OCI-LY7 (cell line): Measurements from ENCODE around the gene CHEK2. TPM values are rescaled to one million over a fixed set of nuclear protein-coding genes. Genes with fewer than 3 reads are reported as not detected.

ENCODE experiments used
- BruUV-seq: library from RNA; stranded (reverse); fragments of 400-500 nt; replicated peaks from 2 replicates; lab custom pipeline; 2021; lab: Mats Ljungman, UMichigan
- CTCF ChIA-PET: fragments of 300-600 bp; sonication (Branson Sonifier 250); formaldehyde crosslinking; loops from one replicate; lab custom pipeline; 2022; ENCODE audit warnings: antibody characterized with exemption; ENCODE audit not compliant: unreplicated experiment; lab: Charles Lee
- POLR2A ChIA-PET: fragments of 300-600 bp; sonication (Branson Sonifier 250); formaldehyde crosslinking; loops from one replicate; lab custom pipeline; 2022; ENCODE audit warnings: antibody characterized with exemption; lab: Charles Lee
- DNase-seq: peaks from one replicate; pipeline ENCODE4 v3.0.0-alpha.2; 2015; ENCODE audit warnings: low spot score
- H2AFZ ChIP-seq: fragments of 200-600 bp; sonication (generic), shearing (Covaris generic); 2 replicates; pipeline ENCODE4 v1.6.1; 2014; ENCODE audit warnings: mild to moderate bottlenecking, antibody characterized with exemption, low read length, moderate library complexity
- H3K27ac ChIP-seq: fragments of 200-600 bp; sonication (generic); 2 replicates; pipeline ENCODE4 v1.5.1; 2014; ENCODE audit warnings: mixed run types, low read depth, mild to moderate bottlenecking, moderate library complexity, low read length, inconsistent platforms; ENCODE audit not compliant: poor library complexity, severe bottlenecking
- H3K36me3 ChIP-seq: fragments of 200-600 bp; sonication (generic); 2 replicates; pipeline ENCODE4 v1.6.1; 2014; ENCODE audit warnings: mild to moderate bottlenecking, antibody characterized with exemption, low read length, moderate library complexity, mixed read lengths; ENCODE audit not compliant: insufficient read depth
- H3K4me1 ChIP-seq: fragments of 200-600 bp; sonication (generic); 2 replicates; pipeline ENCODE4 v1.5.1; 2014; ENCODE audit warnings: mild to moderate bottlenecking, low read length; ENCODE audit not compliant: insufficient read depth, poor library complexity, severe bottlenecking
- H3K4me2 ChIP-seq: fragments of 200-600 bp; sonication (generic); 2 replicates; pipeline ENCODE4 v1.6.1; 2014; ENCODE audit warnings: mild to moderate bottlenecking, low read length
- H3K4me3 ChIP-seq: fragments of 200-600 bp; sonication (generic); 2 replicates; pipeline ENCODE4 v1.5.1; 2014; ENCODE audit warnings: mild to moderate bottlenecking, low read depth, low read length; ENCODE audit not compliant: poor library complexity, severe bottlenecking
- H3K79me2 ChIP-seq: fragments of 200-600 bp; sonication (generic); 2 replicates; pipeline ENCODE4 v1.6.1; 2016; ENCODE audit warnings: low read depth, mild to moderate bottlenecking, low read length, moderate library complexity, mixed read lengths; ENCODE audit not compliant: insufficient read depth
- H3K9me2 ChIP-seq: fragments of 200-600 bp; sonication (generic); 2 replicates; pipeline ENCODE4 v1.6.1; 2016; ENCODE audit warnings: mild to moderate bottlenecking, low read length, mixed read lengths; ENCODE audit not compliant: insufficient read depth
- H3K9me3 ChIP-seq: fragments of 200-600 bp; sonication (generic); 2 replicates; pipeline ENCODE4 v1.6.1; 2014; ENCODE audit warnings: mild to moderate bottlenecking, mixed run types, low read length, mixed read lengths
- H4K20me1 ChIP-seq: fragments of 200-600 bp; sonication (generic); 2 replicates; pipeline ENCODE4 v1.6.1; 2014; ENCODE audit warnings: mild to moderate bottlenecking, antibody characterized with exemption, low read length, moderate library complexity, mixed read lengths; ENCODE audit not compliant: insufficient read depth
- CTCF ChIP-seq: fragments of 200-600 bp; sonication (generic); conservative IDR thresholded peaks from 2 replicates; pipeline ENCODE4 v1.5.1; 2014; ENCODE audit warnings: mild to moderate bottlenecking, antibody characterized with exemption, low read length, moderate library complexity, mixed read lengths
- EZH2phosphoT487 ChIP-seq: fragments of 200-600 bp; sonication (generic); IDR thresholded peaks from 2 replicates; pipeline ENCODE4 v1.6.1; 2018; ENCODE audit warnings: low read depth, borderline replicate concordance, mild to moderate bottlenecking, mixed run types, antibody characterized with exemption, low read length, moderate library complexity, mixed read lengths
- intact Hi-C: fragments of 100-400 bp; cut with micrococcal nuclease; formaldehyde crosslinking; loops from one replicate; pipeline ENCODE4 v1.10.0; 2022; ENCODE audit not compliant: unreplicated experiment
- total RNA-seq, 2 experiments: library from RNA; depleted of rRNA in 1 of 2; stranded (reverse); fragments of >200 nt in 1 of 2; shearing (Covaris generic) in 1 of 2; gene quantifications; 2 replicates each; pipeline ENCODE4 v1.2.3, GENCODE V29; 2014 to 2022

Gene CHEK2
- total RNA-seq, 2 experiments from 2014 or later, result 49.3 to 77.4 TPM

DNA sequence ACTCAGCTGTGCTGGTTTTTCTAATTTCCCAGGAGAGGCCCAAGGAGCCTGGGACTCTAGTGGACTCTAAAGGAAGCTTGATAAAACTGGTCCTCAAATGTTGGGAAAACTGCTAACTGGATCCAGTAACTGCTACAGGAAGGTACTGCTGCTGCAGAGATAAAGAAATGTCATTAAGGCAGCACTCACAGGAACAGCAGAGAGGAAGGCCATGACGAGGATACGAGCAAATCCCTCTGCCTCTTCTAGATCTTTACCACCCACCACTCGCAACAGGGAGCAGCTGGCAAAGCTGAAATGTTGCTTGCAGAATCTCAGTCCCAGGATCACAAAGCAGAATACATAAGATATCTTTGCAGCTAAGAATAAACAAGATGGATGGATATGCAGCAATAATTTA is 85.4 kb downstream of the CHEK2 start:
- Histone ChIP-seq H3K9me2 (no peaks in the 10 kb centered on the region), H3K27ac (no peak overlapping the region), H3K4me1 (no peaks in the 10 kb centered on the region), H4K20me1 (no peaks in the 10 kb centered on the region), H3K36me3 (no peaks in the 10 kb centered on the region), H3K9me3 (0 out of 2 replicates have a peak, but pooled peaks cover 3% of the 10 kb centered on the region), H3K79me2 (no peaks in the 10 kb centered on the region), H3K4me3 (no peak overlapping the region), H2AFZ (no peak overlapping the region), H3K4me2 (no peak overlapping the region)
- ChIA-PET CTCF (no interaction called here), POLR2A (no interaction called here)
- DNase-seq, result no peak
- TF ChIP-seq CTCF (no peak), EZH2phosphoT487 (no peak)
- intact Hi-C loops, result no loop called here
- no TSS peak for BruUV-seq

DNA sequence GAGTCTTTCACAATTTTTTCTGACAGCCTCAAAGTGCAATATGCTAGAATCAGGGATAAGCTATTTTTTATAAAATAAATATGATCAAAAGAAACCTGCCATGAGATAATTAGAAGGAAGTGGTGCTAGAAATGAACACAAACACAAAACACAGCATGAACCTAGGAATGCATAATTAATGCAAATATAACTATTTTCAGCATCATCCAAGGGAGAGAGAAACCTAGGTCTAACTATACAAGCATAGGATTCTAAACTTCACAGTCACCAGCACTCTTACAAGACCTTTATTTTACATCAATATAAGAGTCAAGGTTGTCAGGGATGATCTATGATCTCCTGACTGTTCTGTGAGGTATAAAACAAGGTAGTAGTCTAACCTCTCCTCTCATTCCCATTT is 91.2 kb downstream of the CHEK2 start:
- ChIA-PET CTCF (no interaction called here), POLR2A (no interaction called here)
- Histone ChIP-seq H3K79me2 (no peaks in the 10 kb centered on the region), H4K20me1 (no peaks in the 10 kb centered on the region), H3K4me2 (no peak overlapping the region), H3K9me2 (no peaks in the 10 kb centered on the region), H3K4me1 (no peaks in the 10 kb centered on the region), H3K9me3 (0 out of 2 replicates have a peak, but pooled peaks cover 3% of the 10 kb centered on the region), H3K36me3 (no peaks in the 10 kb centered on the region), H2AFZ (no peak overlapping the region), H3K4me3 (no peak overlapping the region), H3K27ac (no peak overlapping the region)
- no peak for DNase-seq
- no peak for TF ChIP-seq CTCF
- no peak for TF ChIP-seq EZH2phosphoT487
- intact Hi-C loops, result no loop called here
- no TSS peak for BruUV-seq

GRCh38 chr22:28648792-28649191 is 92.8 kb downstream of the CHEK2 start:
- DNase-seq, result no peak
- Histone ChIP-seq H3K79me2 (no peaks in the 10 kb centered on the region), H3K4me1 (no peaks in the 10 kb centered on the region), H4K20me1 (no peaks in the 10 kb centered on the region), H2AFZ (no peak overlapping the region), H3K9me2 (no peaks in the 10 kb centered on the region), H3K36me3 (no peaks in the 10 kb centered on the region), H3K4me2 (no peak overlapping the region), H3K4me3 (no peak overlapping the region), H3K27ac (no peak overlapping the region), H3K9me3 (0 out of 2 replicates have a peak, but pooled peaks cover 3% of the 10 kb centered on the region)
- CTCF ChIA-PET, result interaction anchor here (0.9 kb wide), 1 partner anchor 59 kb away, joined by 3 read pairs; no protein-coding TSS in a partner anchor
- BruUV-seq, result no TSS peak
- intact Hi-C loops, result no loop called here
- no peak for TF ChIP-seq CTCF
- no peak for TF ChIP-seq EZH2phosphoT487
- POLR2A ChIA-PET, result no interaction called here
